Activated CD4-positive, alpha-beta T cell treated with anti-CD3 and anti-CD28 coated beads for 1 hour (primary cell): ENCODE data around the gene C3orf18.
A peak's percentile ranks its signal among the peaks of the same experiment; 100 is the strongest.

ENCODE experiments used
- DNase-seq: peaks from one replicate; pipeline ENCODE4 v3.0.0-alpha.2; 2020

The C3orf18 gene

GRCh38 chr3:50549226-50549625 lies 18.3 kb downstream of the C3orf18 start:
- DNase-seq: no peak

GRCh38 chr3:50545781-50546180 lies 21.8 kb downstream of the C3orf18 start:
- no peak for DNase-seq

GRCh38 chr3:50542177-50543034 lies 25.1 kb downstream of the C3orf18 start:
- DNase-seq: peak; percentile 37

- DNase-seq: no peak
These were observed 27.9 kb downstream of the C3orf18 start for GRCh38 chr3:50539356-50540286.

GRCh38 chr3:50537421-50538129 lies 30.0 kb downstream of the C3orf18 start:
- DNase-seq: no peak

- DNase-seq: no peak
These were observed 30.9 kb downstream of the C3orf18 start for GRCh38 chr3:50536471-50537180.

- DNase-seq: no peak
These were observed 32.7 kb downstream of the C3orf18 start for GRCh38 chr3:50534681-50535330.

- no peak for DNase-seq
These were observed 33.6 kb downstream of the C3orf18 start for GRCh38 chr3:50533807-50534461.

- no peak for DNase-seq
These were observed 34.2 kb downstream of the C3orf18 start for GRCh38 chr3:50533316-50533715.

GRCh38 chr3:50532062-50532705 lies 35.4 kb downstream of the C3orf18 start:
- no peak for DNase-seq

- DNase-seq: no peak
These were observed 36.3 kb downstream of the C3orf18 start for GRCh38 chr3:50531201-50531600.

GRCh38 chr3:50530001-50530970 lies 37.3 kb downstream of the C3orf18 start:
- no peak for DNase-seq

- DNase-seq: no peak
These were observed 41.6 kb downstream of the C3orf18 start for GRCh38 chr3:50525987-50526386.

- no peak for DNase-seq
These were observed 42.2 kb downstream of the C3orf18 start for GRCh38 chr3:50525191-50525910.

GRCh38 chr3:50524746-50525145 lies 42.8 kb downstream of the C3orf18 start:
- no peak for DNase-seq

GRCh38 chr3:50523279-50523811 lies 44.2 kb downstream of the C3orf18 start:
- no peak for DNase-seq

GRCh38 chr3:50521572-50521971 lies 46.0 kb downstream of the C3orf18 start:
- DNase-seq: no peak

- DNase-seq: no peak
These were observed 46.7 kb downstream of the C3orf18 start for GRCh38 chr3:50520849-50521248.
